ENCODE data around the gene INAVA.

DNA sequence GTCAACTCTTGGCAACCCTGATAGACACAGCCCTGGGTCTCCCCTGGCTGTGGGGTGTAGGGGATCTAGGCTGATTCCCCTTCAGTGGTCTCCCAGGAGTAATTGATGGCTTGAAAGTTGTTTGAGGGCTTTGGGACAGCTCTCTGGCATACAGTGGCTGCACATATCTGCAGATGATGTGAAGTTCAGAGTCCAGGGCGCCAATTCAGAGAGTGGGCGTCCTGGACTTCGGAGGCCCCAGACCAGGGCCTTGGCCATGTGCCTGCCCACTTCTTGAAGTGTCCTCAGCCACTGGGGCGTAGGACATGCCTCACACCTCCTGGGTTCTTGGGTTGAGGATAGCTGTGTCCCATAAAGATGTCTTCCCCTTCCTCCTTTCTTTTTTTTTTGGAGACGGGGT lies 2.6 kb downstream of the INAVA start:
- TF ChIP-seq CTCF (conservative IDR thresholded peaks at IDR 0.05 in 1 of 2, IDR thresholded peaks at IDR 0.05 in 1 of 2; ENCODE audit: low read depth in 1 of 2, low read length in 2 of 2) (no peak), EZH2 (IDR thresholded peaks at IDR 0.05; ENCODE audit: low read length, missing control alignments) (no peak)
